22Rv1 (cell line): Measurements from ENCODE around the gene PCDHGB5.
"Not testable (repeated sequence)": the region's sequence is repeated elsewhere in the genome, so short reads cannot be mapped to it uniquely, and the experiment has no call there.

Experiments used
- CTCF ChIP-seq: fragments of 450-650 bp; IDR thresholded peaks from 2 replicates; pipeline ENCODE4 v1.5.1; 2017; ENCODE audit warnings: mild to moderate bottlenecking
- ZFX ChIP-seq: fragments of 450-650 bp; IDR thresholded peaks from 2 replicates; pipeline ENCODE4 v1.6.1; 2017; ENCODE audit warnings: antibody characterized with exemption, borderline replicate concordance

GRCh38 chr5:141375444-141376155 lies 22.1 kb upstream of the PCDHGB5 start:
- TF ChIP-seq CTCF = peak; percentile 28
- not testable (repeated sequence) for TF ChIP-seq ZFX
